HepG2 (cell line): ENCODE data around the gene MIB2. TPM values are rescaled to one million over a fixed set of nuclear protein-coding genes. Genes with fewer than 3 reads are reported as not detected.

Experiments used
- ATAC-seq: fragments of 200-7000 bp; cut with Tn5 transposase; 3 replicates; pipeline ENCODE4 v1.9.1; 2020; ENCODE audit warnings: mild to moderate bottlenecking, moderate library complexity
- BruUV-seq: library from RNA; stranded (reverse); fragments of 400-500 nt; replicated peaks from 2 replicates; lab custom pipeline; 2021; lab: Mats Ljungman, UMichigan
- CTCF ChIA-PET: fragments of 300-600 bp; formaldehyde crosslinking; extraction: SDS; loops from one replicate; lab custom pipeline; 2021; ENCODE audit warnings: low total read pairs, inconsistent platforms, low intra/inter-chr PET ratio; lab: Yijun Ruan, JAX
- POLR2A ChIA-PET: fragments of 350-600 bp; sonication (Branson Sonifier 250); formaldehyde crosslinking; loops from one replicate; lab custom pipeline; 2020; ENCODE audit warnings: antibody characterized with exemption, inconsistent platforms; lab: Yijun Ruan, JAX
- DNase-seq: peaks from one replicate; pipeline ENCODE4 v3.0.0-alpha.2; 2015; ENCODE audit warnings: low spot score
- FAIRE-seq: peaks from 3 replicates; lab custom pipeline; 2011; peaks lifted over from hg19 to GRCh38; lab: Jason Lieb, UNC
- H2AFZ ChIP-seq: one replicate; pipeline ENCODE4 v1.6.1; 2011; ENCODE audit warnings: low read length, inconsistent platforms
- H3K27ac ChIP-seq: fragments of 300-600 bp; 3 replicates; pipeline ENCODE4 v1.8.0; 2011; ENCODE audit warnings: mixed run types, mild to moderate bottlenecking, mixed read lengths, low read length, inconsistent platforms; ENCODE audit not compliant: insufficient read depth; ENCODE audit errors: extremely low read length
- H3K27me3 ChIP-seq, 2 experiments: fragments of 200-600 bp in 1 of 2; 2 replicates in 1 of 2; 3 replicates in 1 of 2; pipeline versions ENCODE4 v1.6.0 to v1.8.0; 2011; ENCODE audit warnings: low read length in 2 of 2, mild to moderate bottlenecking in 2 of 2, moderate library complexity in 2 of 2, inconsistent platforms in 1 of 2; ENCODE audit not compliant: insufficient read depth in 2 of 2, control insufficient read depth in 1 of 2
- H3K36me3 ChIP-seq, 2 experiments: fragments of 200-600 bp in 1 of 2; replicated peaks in 1 of 2; 2 replicates in 1 of 2; 3 replicates in 1 of 2; pipeline versions ENCODE4 v1.5.1 to v1.8.0; 2011; ENCODE audit warnings: low read length in 2 of 2, inconsistent platforms in 1 of 2; ENCODE audit not compliant: insufficient read depth in 2 of 2, control insufficient read depth in 1 of 2
- H3K4me1 ChIP-seq: 2 replicates; pipeline ENCODE4 v1.5.1; 2012; ENCODE audit warnings: low read length, inconsistent platforms; ENCODE audit not compliant: insufficient read depth
- H3K4me2 ChIP-seq: 2 replicates; pipeline ENCODE4 v1.6.0; 2011; ENCODE audit warnings: low read depth, low read length, inconsistent platforms
- H3K4me3 ChIP-seq, 3 experiments: fragments of 200-600 bp in 1 of 3; sonication (generic), shearing (Covaris generic) in 1 of 3; replicated peaks in 1 of 3; 2 replicates each; pipeline ENCODE4 v1.5.1; 2011 to 2016; ENCODE audit warnings: low read length in 3 of 3, inconsistent platforms in 2 of 3, low read depth in 2 of 3, mild to moderate bottlenecking in 2 of 3, control low read depth in 1 of 3, mixed read lengths in 1 of 3; ENCODE audit not compliant: insufficient read depth in 1 of 3
- H3K79me2 ChIP-seq: one replicate; pipeline ENCODE4 v1.6.1; 2011; ENCODE audit warnings: low read length, inconsistent platforms; ENCODE audit not compliant: insufficient read depth
- H3K9ac ChIP-seq: 2 replicates; pipeline ENCODE4 v1.6.0; 2011; ENCODE audit warnings: mild to moderate bottlenecking, low read depth, low read length, inconsistent platforms; ENCODE audit not compliant: insufficient read depth
- H3K9me3 ChIP-seq: 2 replicates; pipeline ENCODE4 v1.5.1; 2012; ENCODE audit warnings: mild to moderate bottlenecking, low read length
- H4K20me1 ChIP-seq: 2 replicates; pipeline ENCODE4 v1.6.0; 2011; ENCODE audit warnings: inconsistent platforms, mild to moderate bottlenecking, low read length, moderate library complexity; ENCODE audit not compliant: insufficient read depth
- KDM2A ChIP-seq: sonication (generic); formaldehyde crosslinking; IDR thresholded peaks from 2 replicates; pipeline ENCODE4 v1.4.0; 2020; ENCODE audit warnings: low read depth, missing genetic modification reagents, borderline replicate concordance
- TAF15 ChIP-seq: fragments of 200-400 bp; formaldehyde crosslinking; IDR thresholded peaks from one replicate; pipeline ENCODE4 v1.6.1; 2018; ENCODE audit warnings: mild to moderate bottlenecking, low read depth, low read length; ENCODE audit not compliant: poor library complexity, severe bottlenecking
- TRAFD1 ChIP-seq: sonication (generic); formaldehyde crosslinking; IDR thresholded peaks from 2 replicates; pipeline ENCODE4 v1.5.1; 2020; ENCODE audit warnings: missing genetic modification reagents, mild to moderate bottlenecking, borderline replicate concordance
- ZBTB25 ChIP-seq: IDR thresholded peaks from 2 replicates; pipeline ENCODE4 v1.6.1; 2018; ENCODE audit warnings: missing genetic modification reagents
- ZNF451 ChIP-seq: sonication (generic); formaldehyde crosslinking; IDR thresholded peaks from 2 replicates; pipeline ENCODE4 v1.5.0; 2020; ENCODE audit warnings: mild to moderate bottlenecking, missing genetic modification reagents
- whole genome bisulfite sequencing: methylation state at CpG from one replicate; pipeline ENCODE4 v1.1.6; 2017; ENCODE audit warnings: low lambda C conversion rate; 5-methylcytosine and 5-hydroxymethylcytosine counted together
- in situ Hi-C: cut with HindIII; loops from 2 replicates; pipeline ENCODE4 v1.10.0; 2017; ENCODE audit warnings: low pct_unique_long_range_greater_than_20kb; ENCODE audit not compliant: extremely low pct_ligation_motif_present
- intact Hi-C: fragments of 100-400 bp; cut with micrococcal nuclease; formaldehyde crosslinking; loops from one replicate; pipeline ENCODE4 v1.10.0; 2022; ENCODE audit not compliant: unreplicated experiment
- polyA plus RNA-seq, 8 experiments: library from polyadenylated mRNA; depleted of rRNA in 3 of 8; stranded (reverse) in 7 of 8; unstranded in 1 of 8; fragments of >200 nt; fragmentation: Illumina TruSeq in 4 of 8; extraction: Trizol in 4 of 8; gene quantifications; 2 replicates each; pipeline versions ENCODE4 v1.2.1 to v1.2.3, GENCODE V29; 2011 to 2016; ENCODE audit warnings: low read depth in 4 of 8, missing spikeins in 1 of 8, mixed read lengths in 1 of 8; ENCODE audit not compliant: insufficient read depth in 1 of 8
- total RNA-seq, 5 experiments: library from RNA; depleted of rRNA; stranded (reverse); fragments of >200 nt; fragmentation: Illumina TruSeq; extraction: Trizol; gene quantifications; 2 replicates each; pipeline ENCODE4 v1.2.3, GENCODE V29; 2016; ENCODE audit warnings: low read depth in 1 of 5
- TF ChIP-seq, protein P1 (sequence below): sonication (generic); formaldehyde crosslinking; IDR thresholded peaks from 2 replicates; pipeline ENCODE4 v1.8.0; 2022; ENCODE audit warnings: missing genetic modification reagents, mild to moderate bottlenecking, inconsistent platforms, borderline replicate concordance
- TF ChIP-seq, protein P2 (sequence below): sonication (generic); formaldehyde crosslinking; IDR thresholded peaks from 2 replicates; pipeline ENCODE4 v1.8.1; 2023; ENCODE audit warnings: mild to moderate bottlenecking, missing genetic modification reagents
- TF ChIP-seq, protein P3 (sequence below): sonication (generic); formaldehyde crosslinking; IDR thresholded peaks from 2 replicates; pipeline ENCODE4 v1.5.1; 2020; ENCODE audit warnings: missing genetic modification reagents, mild to moderate bottlenecking, borderline replicate concordance
- TF ChIP-seq, protein P4 (sequence below): sonication (generic); formaldehyde crosslinking; IDR thresholded peaks from 2 replicates; pipeline ENCODE4 v1.9.0; 2022; ENCODE audit warnings: low read depth, missing genetic modification reagents

MIB2 gene
- total and polyA plus RNA-seq, 2 of the 13 experiments (the other 11 are each of a cell fraction or from before 2014, with no cell fraction given), result 19.9 to 30.4 TPM

- TF ChIP-seq, protein P1, sequence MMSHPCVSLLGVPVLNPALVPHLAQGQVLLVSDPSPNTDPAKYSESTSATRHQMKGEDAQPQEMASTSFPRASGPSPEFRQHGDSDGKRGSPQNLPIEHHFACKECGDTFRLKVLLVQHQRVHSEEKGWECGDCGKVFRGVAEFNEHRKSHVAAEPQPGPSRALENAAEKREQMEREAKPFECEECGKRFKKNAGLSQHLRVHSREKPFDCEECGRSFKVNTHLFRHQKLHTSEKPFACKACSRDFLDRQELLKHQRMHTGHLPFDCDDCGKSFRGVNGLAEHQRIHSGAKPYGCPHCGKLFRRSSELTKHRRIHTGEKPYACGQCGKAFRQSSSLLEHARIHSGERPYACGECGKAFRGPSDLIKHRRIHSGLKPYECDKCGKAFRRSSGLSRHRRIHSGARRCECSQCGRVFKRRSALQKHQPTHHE (CRISPR knock-in tag), result no peak
Observed at GRCh38 chr1:1600861-1601563, 14.3 kb upstream of the MIB2 start (continued).

- no peak for FAIRE-seq
- in situ Hi-C loops (no loop called here), intact Hi-C loops (no loop called here)
- Histone ChIP-seq H3K27ac (no peak overlapping the region), H3K79me2 (no peaks in the 10 kb centered on the region), H3K9ac (no peak overlapping the region), H4K20me1 (no peaks in the 10 kb centered on the region), H2AFZ (no peak overlapping the region), H3K4me3 (peak overlapping the region in 2 of 3 experiments; percentile 21 to 70; a peak in 1 of 6 replicates), H3K4me2 (peak overlapping the region; percentile 76; the same call in 1 of the 2 replicates), H3K27me3 (peaks cover 6 to 13% of the 10 kb centered on the region in 2 experiments), H3K4me1 (peaks cover 52% of the 10 kb centered on the region), H3K36me3 (no peaks in the 10 kb centered on the region), H3K9me3 (no peaks in the 10 kb centered on the region)
- DNase-seq, result no peak
- ATAC-seq, result no peak
- CTCF ChIA-PET, result no interaction called here
- BruUV-seq, result no TSS peak
- 64% methylated on average over 5 of the region's 15 CpGs for WGBS
- POLR2A ChIA-PET, result interaction anchor here (1.1 kb wide), 1 partner anchor 12 kb away, joined by 3 read pairs; no protein-coding TSS in a partner anchor
- TF ChIP-seq, protein P2, sequence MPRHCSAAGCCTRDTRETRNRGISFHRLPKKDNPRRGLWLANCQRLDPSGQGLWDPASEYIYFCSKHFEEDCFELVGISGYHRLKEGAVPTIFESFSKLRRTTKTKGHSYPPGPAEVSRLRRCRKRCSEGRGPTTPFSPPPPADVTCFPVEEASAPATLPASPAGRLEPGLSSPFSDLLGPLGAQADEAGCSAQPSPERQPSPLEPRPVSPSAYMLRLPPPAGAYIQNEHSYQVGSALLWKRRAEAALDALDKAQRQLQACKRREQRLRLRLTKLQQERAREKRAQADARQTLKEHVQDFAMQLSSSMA (CRISPR knock-in tag), result no peak
- TF ChIP-seq TRAFD1 (CRISPR knock-in tag) (no peak), TAF15 (no peak), ZBTB25 (CRISPR knock-in tag) (no peak), ZNF451 (CRISPR knock-in tag) (no peak), KDM2A (CRISPR knock-in tag) (no peak)
- TF ChIP-seq, protein P3, sequence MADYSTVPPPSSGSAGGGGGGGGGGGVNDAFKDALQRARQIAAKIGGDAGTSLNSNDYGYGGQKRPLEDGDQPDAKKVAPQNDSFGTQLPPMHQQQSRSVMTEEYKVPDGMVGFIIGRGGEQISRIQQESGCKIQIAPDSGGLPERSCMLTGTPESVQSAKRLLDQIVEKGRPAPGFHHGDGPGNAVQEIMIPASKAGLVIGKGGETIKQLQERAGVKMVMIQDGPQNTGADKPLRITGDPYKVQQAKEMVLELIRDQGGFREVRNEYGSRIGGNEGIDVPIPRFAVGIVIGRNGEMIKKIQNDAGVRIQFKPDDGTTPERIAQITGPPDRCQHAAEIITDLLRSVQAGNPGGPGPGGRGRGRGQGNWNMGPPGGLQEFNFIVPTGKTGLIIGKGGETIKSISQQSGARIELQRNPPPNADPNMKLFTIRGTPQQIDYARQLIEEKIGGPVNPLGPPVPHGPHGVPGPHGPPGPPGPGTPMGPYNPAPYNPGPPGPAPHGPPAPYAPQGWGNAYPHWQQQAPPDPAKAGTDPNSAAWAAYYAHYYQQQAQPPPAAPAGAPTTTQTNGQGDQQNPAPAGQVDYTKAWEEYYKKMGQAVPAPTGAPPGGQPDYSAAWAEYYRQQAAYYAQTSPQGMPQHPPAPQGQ (CRISPR knock-in tag), result no peak
- TF ChIP-seq, protein P4, sequence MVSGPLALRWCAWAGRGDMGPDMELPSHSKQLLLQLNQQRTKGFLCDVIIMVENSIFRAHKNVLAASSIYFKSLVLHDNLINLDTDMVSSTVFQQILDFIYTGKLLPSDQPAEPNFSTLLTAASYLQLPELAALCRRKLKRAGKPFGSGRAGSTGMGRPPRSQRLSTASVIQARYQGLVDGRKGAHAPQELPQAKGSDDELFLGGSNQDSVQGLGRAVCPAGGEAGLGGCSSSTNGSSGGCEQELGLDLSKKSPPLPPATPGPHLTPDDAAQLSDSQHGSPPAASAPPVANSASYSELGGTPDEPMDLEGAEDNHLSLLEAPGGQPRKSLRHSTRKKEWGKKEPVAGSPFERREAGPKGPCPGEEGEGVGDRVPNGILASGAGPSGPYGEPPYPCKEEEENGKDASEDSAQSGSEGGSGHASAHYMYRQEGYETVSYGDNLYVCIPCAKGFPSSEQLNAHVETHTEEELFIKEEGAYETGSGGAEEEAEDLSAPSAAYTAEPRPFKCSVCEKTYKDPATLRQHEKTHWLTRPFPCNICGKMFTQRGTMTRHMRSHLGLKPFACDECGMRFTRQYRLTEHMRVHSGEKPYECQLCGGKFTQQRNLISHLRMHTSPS (CRISPR knock-in tag), result no peak
Observed at GRCh38 chr1:1601564-1602303, 13.6 kb upstream of the MIB2 start.
